Stimulated activated CD8-positive, alpha-beta memory T cell treated with anti-CD3 and anti-CD28 coated beads, Interleukin-15, amount 100 ng/mL, for 24 hours (primary cell): ENCODE measurements around the gene RWDD4.
"Not testable (repeated sequence)": the region's sequence is repeated elsewhere in the genome, so short reads cannot be mapped to it uniquely, and the experiment has no call there.

Experiments used
- DNase-seq: peaks from one replicate; pipeline ENCODE4 v3.0.0-alpha.2; 2020; ENCODE audit warnings: low read depth

The RWDD4 gene

GRCh38 chr4:183635741-183636140 is 23.2 kb downstream of the RWDD4 start:
- DNase-seq: no peak

DNA sequence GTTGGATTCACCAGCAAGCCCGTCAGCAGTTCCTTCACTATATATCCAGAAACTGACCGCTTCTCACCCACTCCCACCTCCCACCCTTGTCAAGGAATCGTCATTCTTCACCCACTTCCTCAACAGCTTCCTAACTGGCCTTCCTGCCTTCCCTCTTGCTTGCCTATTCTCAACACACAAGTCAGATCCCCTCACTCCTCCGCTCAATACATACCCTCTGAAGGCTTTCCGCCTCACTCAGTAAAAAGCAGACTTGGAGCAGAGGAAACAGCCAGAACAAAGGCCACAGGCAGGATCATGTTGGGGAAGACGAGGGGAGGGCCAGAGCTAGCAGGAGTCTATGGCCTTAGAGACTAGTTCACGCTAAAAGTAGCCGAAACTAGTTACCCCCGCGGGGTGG is 23.7 kb downstream of the RWDD4 start:
- no peak for DNase-seq

- DNase-seq: no peak
Observed at GRCh38 chr4:183633476-183634400, 25.2 kb downstream of the RWDD4 start.

- DNase-seq: no peak
Observed at GRCh38 chr4:183632689-183633088, 26.3 kb downstream of the RWDD4 start.

DNA sequence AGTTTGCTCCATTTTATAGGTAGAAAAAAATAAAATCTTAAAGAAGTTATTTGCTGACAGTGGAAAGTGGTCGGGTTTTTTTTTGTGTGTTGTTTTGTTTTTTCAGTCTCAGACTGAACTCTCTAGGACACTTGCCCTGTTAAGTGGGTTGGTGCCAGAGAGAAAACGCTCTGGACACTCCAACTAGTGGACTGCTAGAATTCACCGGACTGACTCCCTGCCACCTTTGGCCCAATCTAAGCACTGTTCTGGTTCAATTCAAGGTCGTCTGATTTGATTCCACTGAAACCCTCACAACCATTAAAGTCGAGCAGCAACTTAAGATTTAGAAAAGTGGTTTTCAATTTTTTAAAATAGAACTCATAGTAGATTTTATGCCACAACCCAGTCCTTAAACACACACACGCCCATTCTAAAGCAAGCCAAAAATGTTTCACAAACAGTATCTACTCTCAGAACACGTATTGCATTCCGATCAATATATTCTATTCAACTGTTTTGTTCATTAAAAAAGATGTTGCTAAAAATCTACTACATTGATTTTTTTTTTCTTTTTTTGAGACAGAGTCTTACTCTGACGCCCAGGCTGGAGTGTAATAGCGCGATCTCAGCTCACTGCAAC is 27.3 kb downstream of the RWDD4 start:
- no peak for DNase-seq

GRCh38 chr4:183627979-183628588 is 30.9 kb downstream of the RWDD4 start:
- no peak for DNase-seq

DNA sequence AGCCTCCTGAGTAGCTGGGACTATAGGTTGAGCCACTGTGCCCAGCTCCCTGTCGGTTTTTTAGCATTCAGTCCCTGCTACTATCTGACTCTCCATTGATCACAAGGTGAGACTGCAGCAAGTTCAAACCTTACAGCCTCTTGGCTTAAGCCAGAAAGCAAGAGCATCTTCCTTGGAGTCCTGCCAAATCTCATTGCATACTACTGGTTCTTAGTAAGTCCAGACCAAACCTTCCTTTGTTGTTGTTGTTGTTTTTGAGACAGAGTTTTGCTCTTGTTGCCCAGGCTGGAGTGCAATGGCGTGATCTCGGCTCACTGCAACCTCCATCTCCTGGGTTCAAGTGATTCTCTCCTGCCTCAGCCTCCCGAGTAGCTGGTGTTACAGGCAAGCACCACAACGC is 31.7 kb downstream of the RWDD4 start:
- DNase-seq: not testable (repeated sequence)

DNA sequence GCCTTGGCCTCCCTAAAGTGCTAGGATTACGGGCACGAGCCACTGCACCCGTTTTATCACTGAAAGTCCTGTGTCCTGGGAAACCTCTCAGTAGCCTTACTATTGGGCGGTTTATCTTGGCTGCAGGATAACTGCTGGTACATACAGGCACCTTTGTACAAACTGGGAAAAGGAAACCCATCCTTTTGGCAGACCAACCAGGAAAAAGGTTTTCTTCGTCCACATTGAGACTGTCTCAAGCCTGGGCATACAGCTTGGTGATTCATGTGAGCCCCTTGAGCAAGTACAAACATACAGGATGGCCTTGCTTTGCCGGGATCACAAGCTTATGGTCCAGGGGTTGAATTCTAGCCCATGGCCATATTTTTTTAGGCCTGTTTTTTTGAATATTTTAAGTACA is 32.8 kb downstream of the RWDD4 start:
- DNase-seq: no peak

- no peak for DNase-seq
Observed at GRCh38 chr4:183624548-183624947, 34.4 kb downstream of the RWDD4 start.

DNA sequence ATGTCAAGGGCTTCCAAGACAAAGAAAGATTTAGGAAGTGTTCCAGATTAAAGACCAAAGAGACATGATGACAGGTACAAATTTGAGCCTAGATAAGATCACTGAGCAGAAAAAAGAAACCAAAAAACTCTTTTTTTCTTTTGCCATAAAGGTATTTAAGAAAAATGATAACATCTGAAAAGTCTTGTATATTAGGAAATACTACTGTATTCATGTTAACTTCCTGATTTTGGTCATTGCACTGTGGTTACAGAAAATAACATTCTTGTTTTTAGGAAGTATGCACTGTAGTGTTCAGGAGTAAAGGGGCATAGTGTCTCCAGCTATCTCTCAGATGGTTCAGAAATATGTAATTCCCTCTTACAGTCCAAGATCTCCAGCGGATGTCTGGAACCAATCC is 37.1 kb downstream of the RWDD4 start:
- no peak for DNase-seq

GRCh38 chr4:183620421-183620820 is 38.6 kb downstream of the RWDD4 start:
- no peak for DNase-seq

DNA sequence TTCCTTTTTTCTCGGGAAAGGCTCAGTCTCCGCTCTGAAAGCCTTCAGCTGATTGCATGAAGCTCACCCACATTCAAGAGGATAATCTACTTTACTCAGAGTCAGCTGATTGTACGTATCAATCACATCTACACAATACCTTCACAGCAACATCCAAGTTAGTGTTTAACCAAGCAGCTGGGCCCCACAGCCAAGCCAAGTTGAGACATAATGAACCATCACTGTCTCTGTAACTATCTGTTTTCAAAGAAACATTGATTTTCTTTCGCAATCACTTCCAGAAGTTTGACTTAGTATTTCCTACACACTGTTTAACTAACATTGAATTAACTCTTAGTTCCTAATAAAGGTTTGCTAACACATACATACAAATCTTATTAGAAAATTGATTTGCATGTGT is 40.3 kb downstream of the RWDD4 start:
- no peak for DNase-seq

- no peak for DNase-seq
Observed at GRCh38 chr4:183617075-183617474, 41.9 kb downstream of the RWDD4 start.

GRCh38 chr4:183612329-183613250 is 46.4 kb downstream of the RWDD4 start:
- DNase-seq: no peak

GRCh38 chr4:183611210-183611830 is 47.7 kb downstream of the RWDD4 start:
- DNase-seq: no peak

- DNase-seq: no peak
Observed at GRCh38 chr4:183610613-183611012, 48.4 kb downstream of the RWDD4 start.

DNA sequence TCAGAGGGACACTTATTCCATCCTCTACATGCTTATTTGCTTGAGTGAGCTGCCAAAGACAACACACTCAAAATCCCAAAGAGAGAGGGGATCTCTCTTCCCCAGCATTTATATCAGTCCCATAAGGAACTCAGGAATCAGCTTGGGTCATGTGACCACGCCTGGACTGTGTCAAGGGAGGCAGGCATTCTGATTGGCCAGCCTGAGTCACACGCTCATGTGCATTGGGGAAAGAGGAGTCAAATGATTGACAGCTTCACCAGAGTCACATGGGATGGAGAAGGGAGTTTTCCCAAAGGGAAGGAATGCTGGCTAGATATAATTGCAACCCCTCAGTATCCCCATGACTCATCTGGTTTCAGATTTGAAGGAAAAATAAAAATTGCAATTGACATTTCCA is 49.0 kb downstream of the RWDD4 start:
- no peak for DNase-seq

DNA sequence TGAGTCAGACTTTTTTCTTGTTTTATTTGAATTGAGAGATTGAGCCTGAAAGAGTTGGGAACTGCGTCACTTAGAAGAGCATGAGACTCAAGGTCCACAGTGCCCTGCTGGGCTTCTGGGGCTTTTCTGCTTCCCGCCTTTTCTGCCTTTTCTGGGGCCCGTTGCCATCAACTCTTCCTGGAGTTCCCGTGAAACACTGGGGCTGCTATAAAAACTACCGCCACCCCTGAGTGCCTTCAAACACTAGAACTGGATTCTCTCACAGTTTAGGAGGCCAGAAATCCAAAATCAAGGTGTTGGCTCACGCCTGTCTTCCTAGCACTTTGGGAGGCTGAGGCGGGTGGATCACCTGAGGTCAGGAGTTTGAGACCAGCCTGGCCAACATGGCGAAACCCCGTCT is 49.8 kb downstream of the RWDD4 start:
- no peak for DNase-seq

DNA sequence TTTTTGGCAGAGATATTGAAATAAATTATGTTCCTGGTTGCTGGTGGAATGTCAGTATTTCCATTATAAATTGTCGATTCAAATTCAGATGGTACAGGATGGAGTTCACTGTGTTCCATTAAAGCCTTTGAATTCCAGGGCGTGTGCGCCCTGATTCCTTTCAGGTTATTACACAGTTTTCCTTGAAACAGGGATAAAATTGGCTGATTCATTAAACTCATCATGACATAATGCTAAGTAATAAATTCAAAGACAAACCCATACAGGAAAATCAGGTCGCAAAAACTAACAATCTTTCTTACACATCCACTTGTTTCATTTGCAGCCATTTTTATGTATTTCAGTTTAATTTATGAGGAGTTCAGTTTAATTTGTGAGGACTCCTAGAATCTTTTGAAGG is 51.1 kb downstream of the RWDD4 start:
- no peak for DNase-seq

DNA sequence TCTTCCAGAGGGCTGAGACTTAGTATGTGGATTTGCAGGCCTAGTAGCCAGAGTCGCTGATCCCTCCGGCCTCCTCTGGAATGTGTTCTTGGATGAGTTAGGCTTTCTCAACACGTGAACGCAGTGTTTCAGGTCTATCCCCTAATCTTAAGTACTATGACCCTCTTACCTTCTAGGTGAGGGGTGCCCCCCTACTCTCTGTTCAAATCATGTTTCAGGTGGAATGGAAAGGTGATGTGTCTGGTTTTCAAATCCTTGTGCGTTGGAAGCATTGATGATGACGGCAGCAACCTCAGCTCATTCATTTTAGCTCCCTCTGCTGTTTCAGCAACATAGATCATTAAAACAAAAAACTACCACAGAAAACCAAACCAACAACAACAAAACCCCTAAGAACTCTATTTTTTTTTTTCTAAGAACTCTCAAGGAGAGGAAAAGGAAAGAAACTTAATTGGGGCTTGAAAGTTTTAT is 56.4 kb downstream of the RWDD4 start:
- no peak for DNase-seq

DNA sequence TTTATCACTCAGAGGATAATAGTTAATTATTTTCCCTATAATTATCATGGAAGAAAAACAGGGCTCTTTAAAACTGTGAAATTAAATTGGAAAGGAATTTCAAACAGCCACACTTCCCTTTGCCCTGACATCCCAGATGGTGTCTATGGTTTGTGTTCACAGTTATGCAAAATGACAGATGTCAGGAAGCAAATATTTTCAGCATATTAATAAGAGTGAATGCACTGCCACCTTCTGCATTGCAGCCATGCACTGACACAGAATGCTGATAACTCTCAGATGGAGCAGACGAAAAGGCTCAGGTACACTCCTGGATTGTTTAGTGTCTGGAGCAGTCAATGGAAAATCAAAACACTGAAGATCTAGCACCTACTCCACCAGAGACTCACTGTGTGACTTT is 57.6 kb downstream of the RWDD4 start:
- no peak for DNase-seq
